ENCODE measurements around the gene DNAH10.
A peak's percentile ranks its signal among the peaks of the same experiment; 100 is the strongest.

DNAH10 gene

DNA sequence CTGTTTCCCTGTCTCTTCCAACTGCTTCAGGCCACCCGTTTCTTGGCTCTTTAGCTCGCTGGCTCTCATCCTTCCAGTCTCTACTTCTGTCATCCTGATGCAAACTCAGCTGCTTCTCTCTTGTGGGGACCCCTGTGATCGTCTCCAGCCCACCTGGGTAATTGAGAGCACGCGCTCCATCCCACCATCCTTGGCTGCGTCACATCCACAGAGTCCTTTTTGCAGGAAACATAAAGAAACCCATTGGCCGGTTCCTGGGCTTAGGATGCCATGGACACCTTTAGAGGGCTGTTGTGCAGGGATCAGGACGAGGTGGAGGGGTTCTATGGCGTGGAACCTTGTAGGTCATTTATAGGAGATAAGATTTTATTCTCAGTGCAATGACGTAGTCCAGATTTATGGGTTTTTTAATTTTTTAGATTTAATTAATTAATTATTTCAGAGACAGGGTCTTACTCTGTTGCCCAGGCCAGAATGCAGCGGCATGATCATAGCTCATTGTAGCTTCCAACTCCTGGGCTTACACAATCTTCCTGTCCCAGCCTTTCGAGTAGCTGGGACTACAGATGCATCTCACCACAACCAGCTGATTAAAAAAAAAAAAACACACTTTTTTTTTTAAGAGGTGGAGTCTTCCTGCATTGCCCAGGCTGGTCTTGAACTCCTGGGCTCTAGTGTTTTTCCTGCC is 127.9 kb downstream of the DNAH10 start:
- DNase-seq (ENCODE audit: low spot score), result no peak

GRCh38 chr12:123890536-123890902 is 128.4 kb downstream of the DNAH10 start:
- DNase-seq (ENCODE audit: low spot score), result no peak

DNA sequence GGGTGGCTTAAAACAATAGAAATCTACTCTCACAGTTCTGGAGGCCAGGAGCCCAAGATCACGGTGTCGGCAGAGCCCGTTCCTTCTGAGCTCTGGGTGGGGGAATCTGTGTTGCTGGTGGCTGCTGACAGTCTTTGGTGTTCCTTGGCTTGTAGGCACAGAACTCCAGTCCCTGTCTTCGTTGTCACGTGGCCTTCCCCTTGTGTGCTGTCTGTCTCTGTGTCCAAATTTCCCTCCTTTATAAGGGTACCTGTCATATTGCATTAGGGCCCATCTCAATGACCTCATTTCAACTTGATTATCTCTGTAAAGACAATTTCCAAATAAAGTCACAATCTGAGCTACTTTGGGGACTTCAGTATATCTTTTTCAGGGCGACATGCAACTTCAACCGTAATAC is 128.9 kb downstream of the DNAH10 start:
- no peak for DNase-seq (ENCODE audit: low spot score)

DNA sequence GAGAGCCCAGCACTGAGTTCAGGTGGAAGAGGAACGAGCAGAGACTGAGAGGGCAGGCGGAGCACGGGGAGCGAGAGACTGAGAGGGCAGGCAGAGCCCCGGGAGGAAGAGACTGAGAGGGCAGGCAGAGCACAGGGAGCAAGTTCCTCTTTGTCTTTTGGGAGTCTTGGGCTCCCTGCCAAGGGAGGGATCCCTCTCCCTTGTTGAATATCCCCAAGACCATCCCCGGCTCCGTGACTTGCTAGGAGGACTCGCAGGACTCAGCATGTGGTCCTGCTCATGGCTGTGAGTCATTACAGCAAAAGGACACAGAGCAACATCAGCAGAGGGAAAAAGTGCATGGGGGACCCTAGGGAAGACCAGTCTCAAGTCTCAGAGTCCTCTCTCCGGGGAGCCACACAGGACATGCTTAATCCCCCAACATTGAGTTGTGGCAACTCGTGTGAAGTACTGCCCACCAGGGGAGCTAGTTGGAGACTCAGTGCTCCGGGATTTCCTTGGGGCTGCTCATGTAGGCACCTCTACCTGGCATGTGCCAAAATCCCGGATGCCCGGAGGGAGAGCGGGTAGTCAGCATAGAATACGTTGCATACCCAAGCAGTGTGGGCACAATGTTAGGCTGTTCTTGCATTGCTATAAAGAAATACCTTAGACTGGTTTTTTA is 129.5 kb downstream of the DNAH10 start:
- no peak for DNase-seq (ENCODE audit: low spot score)

GRCh38 chr12:123892180-123892559 is 130.1 kb downstream of the DNAH10 start:
- DNase-seq (ENCODE audit: low spot score), result no peak

DNA sequence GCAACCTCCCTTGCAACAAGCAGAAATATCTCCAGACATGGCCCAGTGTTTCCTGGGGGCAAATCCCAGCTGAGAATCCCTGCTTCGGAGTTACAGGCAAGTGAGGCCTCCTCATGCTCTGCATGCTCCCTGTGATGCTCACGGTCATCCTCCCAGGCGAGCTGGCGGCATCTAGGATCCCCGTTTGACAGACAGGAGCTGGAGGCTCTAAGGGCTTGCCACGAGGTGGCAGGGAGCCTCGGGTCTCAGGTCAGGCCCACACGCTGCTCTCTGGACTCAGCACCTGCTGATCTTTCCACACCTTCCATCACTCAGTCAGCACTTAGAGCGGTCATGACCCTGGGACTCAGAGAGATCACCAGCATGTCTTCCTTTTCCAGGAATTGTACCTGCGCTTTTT is 130.8 kb downstream of the DNAH10 start:
- DNase-seq (ENCODE audit: low spot score), result no peak

GRCh38 chr12:123893276-123893675 is 131.2 kb downstream of the DNAH10 start:
- DNase-seq (ENCODE audit: low spot score), result no peak

DNA sequence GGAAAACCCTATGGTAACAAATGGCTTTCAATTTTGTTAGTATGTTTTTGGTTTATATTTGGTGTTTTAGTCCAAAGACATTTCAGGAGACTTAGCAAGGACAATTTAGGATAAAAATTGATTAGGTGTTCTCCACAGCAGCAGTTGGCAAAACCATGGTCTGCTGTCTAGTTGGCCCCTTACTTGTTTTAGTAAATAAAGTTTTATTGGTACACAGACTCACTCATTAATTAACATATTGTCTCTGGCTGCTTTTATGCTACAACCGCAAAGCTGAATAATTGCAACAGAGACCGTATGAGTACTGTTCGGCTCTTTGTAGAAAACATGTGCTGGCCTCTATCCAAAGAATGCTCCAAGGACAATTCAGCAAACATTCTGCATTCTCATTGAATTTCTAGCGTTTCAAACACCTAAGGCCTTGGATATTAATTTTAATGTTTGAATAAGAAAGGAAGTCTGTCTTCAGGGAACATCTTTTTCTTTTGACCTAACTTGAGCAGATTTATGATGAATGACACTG is 132.8 kb downstream of the DNAH10 start:
- no peak for DNase-seq (ENCODE audit: low spot score)

DNA sequence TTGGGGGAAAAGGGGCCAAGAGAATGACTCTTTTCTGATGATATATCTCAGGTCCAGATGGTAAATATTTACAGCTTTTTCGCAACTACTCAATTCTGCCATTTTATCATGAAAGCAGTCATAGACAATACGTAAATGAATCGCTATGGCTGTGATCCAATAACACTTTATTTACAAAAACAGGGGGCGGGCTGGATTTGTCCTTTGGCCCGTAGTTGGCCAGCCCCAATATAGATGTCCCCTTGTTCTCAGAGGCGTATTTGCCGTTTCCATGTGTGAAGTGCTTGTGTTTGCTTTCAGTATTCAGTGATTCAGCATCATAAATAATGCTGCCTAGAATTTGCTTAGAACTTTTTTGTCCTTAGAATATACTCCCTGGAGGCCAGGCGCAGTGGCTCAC is 133.3 kb downstream of the DNAH10 start:
- DNase-seq (ENCODE audit: low spot score), result no peak

DNA sequence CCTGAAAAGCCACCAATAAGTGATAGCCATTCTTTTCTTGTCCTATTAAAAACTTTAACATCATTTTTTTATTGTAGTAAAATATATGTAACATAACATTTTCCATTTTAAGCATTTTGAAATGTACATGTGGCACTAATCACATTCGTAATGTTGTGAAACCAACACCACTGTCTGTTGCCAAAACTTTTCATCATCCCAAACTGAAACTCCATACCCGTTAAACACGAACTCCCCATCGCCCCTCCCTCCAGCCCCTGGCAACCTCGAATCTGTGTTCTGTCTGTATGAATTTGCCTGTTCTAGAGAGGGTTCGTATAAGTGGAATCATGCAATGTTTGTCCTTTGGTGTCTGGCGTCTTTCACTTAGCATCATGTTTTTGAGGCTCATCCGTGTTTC is 134.7 kb downstream of the DNAH10 start:
- DNase-seq (ENCODE audit: low spot score), result no peak

- DNase-seq (ENCODE audit: low spot score), result peak; percentile 39
Observed at GRCh38 chr12:123897221-123897620, 135.1 kb downstream of the DNAH10 start.

- no peak for DNase-seq (ENCODE audit: low spot score)
Observed at GRCh38 chr12:123898673-123899072, 136.6 kb downstream of the DNAH10 start.

DNA sequence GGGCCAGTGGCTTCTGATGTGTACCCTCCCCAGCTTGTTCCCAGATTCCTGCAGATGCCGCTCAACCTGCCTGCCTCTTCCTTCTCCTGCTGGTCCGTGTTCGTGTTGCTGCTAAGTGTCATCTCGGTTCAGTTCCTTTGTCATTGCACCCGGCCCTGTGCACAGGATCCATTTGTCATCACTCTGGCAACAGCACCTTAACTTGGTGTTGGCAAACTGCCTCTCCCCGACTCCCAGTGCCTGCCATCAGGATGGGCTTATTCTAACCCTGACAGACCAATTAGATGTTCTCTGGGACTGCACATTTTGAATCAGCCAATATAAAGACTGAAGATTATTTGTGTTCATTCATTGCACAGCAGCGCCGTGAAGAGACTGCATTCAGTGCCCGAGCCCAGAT is 137.3 kb downstream of the DNAH10 start:
- DNase-seq (ENCODE audit: low spot score), result no peak

GRCh38 chr12:123900871-123901376 is 138.8 kb downstream of the DNAH10 start:
- DNase-seq (ENCODE audit: low spot score), result no peak

DNA sequence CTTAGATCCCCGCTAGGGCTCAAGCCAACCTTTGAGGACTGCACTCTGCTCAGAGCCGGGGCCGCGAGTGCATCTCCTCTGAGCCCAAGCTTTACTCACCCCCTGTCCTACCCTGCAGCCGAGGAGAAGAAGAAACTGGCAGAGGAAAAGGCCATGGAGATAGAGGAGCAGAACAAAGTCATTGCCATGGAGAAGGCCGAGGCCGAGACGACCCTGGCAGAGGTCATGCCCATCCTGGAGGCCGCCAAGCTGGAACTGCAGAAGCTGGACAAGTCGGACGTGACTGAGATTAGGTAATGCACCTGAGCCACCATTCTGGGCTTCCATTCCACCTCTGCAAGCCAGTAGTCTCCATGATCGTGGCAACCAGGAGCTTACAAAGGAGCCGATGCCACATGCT is 140.7 kb downstream of the DNAH10 start:
- DNase-seq (ENCODE audit: low spot score), result no peak

DNA sequence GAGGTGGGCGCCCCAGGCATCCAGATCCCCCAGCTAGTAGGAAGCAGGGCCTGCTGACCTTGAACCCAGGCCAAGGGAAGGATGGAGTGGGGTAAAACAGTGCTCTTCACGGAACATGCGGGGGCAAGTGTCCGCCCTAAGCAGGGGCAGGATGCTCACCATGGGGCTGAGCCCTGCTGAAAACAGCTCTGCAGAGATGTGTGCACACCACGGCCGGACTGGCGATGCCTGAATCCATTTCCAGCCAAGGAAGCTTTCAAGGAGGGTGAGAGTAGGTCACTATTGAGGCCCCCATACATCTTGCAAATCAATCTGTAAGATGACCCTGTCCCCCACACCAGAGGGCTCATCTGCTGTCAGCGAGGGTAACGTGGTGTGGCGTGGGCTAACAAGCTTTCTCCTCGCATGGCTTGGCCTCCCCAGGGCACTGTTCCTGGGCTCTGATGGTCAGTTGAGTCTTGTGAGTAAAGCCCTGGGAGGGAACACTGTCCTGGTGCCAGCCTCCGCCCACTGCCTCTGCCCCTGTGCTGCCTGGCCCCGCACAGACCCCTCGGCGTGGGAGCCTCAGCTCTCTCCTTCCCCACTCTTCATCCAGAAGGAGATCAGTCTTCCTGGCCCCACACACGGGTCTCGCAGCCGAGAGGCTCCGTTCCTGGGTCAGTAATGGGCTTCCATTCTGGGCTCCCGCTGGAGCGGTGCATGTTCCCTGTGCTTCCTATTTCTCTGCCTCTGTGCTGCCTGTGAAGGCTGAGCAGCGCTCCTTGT is 141.4 kb downstream of the DNAH10 start:
- no peak for DNase-seq (ENCODE audit: low spot score)

- DNase-seq (ENCODE audit: low spot score), result peak; percentile 82
Observed at GRCh38 chr12:123905319-123905925, 143.3 kb downstream of the DNAH10 start.

DNA sequence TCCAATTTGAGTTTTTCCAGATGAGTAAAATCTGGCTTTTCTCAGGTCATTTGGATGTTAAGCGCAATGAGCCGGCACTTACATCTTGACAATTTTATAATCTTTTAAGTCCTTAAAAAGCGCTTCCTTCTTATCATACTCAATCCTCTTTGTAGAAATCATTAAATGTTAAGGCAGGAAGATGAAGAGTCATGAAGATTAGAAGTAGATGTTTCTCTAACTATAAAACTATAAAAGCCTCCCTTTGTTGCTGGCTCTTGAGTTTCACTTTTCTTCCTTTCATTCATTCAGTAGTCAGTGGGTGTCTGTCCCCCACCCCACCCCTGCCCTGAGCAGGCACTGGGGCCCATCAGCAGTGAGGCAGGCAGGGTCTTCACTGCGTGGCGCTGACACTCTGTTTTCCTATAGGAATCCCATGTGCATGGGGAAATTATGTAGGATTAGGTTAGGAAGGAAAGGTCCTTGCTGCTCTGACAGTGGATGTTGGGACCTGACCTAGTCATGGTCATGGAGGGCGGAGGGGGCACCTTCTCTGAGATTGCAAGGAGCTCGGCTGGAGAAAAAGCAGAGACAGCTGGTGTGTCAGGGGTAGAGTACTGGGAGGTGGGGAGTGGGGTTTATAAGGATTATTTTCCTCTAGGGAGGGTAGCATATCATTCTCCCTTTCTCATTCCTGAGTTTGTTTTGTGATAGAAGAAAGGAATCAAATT is 144.8 kb downstream of the DNAH10 start:
- no peak for DNase-seq (ENCODE audit: low spot score)

DNA sequence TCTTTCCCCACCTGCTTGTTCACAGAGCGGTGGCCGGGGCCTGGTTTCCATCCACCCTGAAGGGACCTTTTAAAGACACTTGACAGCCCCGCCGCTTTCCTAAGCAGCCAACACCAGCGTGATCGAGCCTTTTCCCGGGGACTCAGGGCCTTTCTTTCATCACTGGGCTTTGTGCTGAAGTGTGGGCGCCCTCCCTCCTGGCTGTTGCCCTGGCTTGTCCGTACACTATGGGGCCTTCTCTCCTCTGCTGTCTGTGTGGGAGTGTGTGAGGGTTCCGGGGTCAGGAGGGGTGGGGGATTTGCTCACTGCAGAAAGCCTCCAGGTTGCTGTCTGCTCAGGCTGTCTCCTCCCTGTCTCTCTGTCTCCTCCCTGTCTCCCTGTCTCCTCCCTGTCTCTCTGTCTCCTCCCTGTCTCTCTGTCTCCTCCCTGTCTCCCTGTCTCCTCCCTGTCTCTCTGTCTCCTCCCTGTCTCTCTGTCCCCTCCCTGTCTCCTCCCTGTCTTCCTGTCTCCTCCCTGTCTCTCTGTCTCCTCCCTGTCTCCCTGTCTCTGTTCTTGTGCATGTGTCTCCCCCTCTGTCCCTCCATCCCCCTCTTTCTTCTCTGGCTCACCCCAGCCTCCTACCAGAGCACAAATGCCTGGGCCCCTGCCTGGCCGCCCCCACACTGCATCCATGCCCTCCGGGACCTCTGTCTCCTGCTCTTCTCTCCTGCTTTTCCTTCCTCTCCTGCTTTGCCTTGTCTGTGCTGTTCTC is 145.8 kb downstream of the DNAH10 start:
- no peak for DNase-seq (ENCODE audit: low spot score)

DNA sequence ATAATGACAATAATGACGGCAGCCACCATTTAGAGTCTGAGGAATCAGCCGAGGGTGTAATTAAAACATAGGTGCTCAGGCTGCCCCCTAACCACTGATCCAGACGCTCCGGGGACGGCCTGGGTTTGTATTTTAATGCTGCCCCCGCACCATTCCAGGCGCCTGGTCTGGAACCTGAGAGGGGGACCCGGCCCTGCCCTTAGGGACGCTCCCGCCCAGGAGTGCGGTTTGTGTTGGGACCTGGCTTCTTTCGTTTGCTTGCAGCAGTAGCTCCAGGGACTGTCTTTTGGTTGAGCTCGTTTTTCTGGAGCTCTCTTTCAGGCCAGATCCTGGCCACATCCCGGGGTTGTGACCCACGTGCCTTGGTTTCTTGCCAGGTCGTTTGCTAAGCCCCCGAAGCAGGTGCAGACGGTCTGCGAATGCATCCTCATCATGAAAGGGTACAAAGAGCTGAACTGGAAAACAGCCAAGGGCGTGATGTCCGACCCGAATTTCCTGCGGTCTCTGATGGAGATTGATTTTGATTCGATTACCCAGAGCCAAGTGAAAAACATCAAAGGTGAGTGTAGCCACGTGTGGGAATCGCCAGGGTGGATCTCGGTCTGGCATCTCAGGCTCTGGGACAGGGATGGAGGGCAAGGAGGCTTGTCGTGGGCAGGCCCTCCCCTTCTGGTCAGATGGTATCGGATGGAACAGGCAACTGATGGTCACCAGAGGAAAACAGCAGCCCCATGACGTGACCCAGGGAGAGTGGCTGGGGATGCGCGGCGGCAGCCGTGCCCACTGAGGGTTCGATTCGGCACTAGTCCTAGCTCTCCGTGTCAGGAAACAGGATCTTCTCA is 147.0 kb downstream of the DNAH10 start:
- DNase-seq (ENCODE audit: low spot score), result no peak
